NCI-H146 (cell line): Measurements from ENCODE around the gene HDAC9.

Source experiments
- DNase-seq: peaks from one replicate; lab custom pipeline; 2025; lab: John Stamatoyannopoulos, UW

Gene HDAC9

GRCh38 chr7:18845700-18846099 is 350.2 kb downstream of the HDAC9 start:
- DNase-seq, result no peak

GRCh38 chr7:18846765-18847215 is 351.2 kb downstream of the HDAC9 start:
- DNase-seq, result peak; percentile 50

DNA sequence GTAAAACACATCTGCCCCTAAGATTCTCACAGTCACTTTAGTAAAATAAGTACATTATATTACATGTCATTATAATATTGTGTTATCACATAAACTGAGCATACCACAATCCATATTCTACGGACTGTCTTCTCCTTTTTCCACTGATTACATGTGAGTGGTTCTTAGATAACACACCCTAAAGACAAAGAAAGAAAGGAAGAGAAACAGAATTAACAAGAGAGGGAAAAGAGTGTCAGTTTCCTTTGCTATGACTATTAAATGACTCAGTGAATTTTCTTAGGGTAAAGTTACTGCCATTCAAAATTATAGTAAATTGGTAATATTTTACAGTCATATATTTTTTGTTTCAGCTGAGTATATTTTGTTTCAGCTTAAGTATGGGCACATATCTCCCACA is 353.6 kb downstream of the HDAC9 start:
- no peak for DNase-seq

GRCh38 chr7:18855796-18856195 is 360.2 kb downstream of the HDAC9 start:
- DNase-seq, result peak; percentile 1

- no peak for DNase-seq
These were observed 362.7 kb downstream of the HDAC9 start for GRCh38 chr7:18858232-18858631.

DNA sequence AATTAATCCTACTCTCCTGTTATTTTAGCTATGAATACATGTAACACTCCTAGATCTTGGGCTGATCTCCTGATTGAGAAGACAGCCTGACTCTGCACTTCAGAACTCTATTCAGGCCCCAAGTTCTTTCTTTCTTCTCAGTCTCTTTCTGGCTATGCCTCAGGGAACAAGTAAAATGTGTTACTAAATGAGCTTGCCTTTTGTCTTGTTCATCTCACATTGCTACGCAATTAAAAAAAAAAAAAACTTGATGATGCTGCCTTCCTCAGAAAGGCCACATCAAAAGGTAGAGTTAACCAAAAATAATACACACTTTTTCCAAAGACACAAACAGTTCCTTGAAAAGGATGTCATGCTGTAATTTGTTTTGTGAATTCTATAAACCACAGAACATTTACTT is 363.8 kb downstream of the HDAC9 start:
- no peak for DNase-seq

- DNase-seq, result no peak
These were observed 364.7 kb downstream of the HDAC9 start for GRCh38 chr7:18860221-18860620.

GRCh38 chr7:18861514-18862118 is 366.1 kb downstream of the HDAC9 start:
- no peak for DNase-seq

- DNase-seq, result no peak
These were observed 369.4 kb downstream of the HDAC9 start for GRCh38 chr7:18864967-18865366.

DNA sequence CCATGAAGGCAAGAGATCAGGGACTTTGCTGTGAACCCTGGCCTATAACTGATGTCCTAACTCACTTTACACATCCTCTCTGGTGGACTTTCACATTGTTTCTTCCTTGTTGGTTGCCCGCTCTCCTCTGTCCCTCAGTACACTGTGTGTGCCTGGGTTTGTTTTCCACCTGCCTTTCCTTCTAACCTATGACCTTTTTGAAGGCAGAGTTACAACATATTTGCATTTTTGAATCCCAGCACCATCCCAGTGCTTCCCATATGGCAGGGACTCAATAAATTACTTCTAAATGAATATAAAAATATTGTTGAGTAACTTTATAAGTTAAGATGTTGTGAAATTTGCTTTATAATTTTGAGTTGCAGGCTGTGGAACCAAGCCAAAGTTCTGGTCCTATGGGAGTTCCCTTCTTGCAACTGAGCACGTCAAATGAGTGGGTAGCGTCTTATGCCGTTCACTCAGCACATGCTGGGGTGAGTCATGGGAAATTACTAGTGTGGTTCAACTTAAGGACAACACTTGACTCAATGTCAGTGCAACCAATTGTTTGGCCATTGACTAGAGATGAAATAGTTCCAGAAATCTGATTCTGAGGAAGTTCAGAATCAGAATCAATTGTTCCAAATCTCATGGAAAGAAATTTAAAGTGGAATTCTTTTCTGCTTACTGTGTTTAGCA is 370.9 kb downstream of the HDAC9 start:
- DNase-seq, result no peak

DNA sequence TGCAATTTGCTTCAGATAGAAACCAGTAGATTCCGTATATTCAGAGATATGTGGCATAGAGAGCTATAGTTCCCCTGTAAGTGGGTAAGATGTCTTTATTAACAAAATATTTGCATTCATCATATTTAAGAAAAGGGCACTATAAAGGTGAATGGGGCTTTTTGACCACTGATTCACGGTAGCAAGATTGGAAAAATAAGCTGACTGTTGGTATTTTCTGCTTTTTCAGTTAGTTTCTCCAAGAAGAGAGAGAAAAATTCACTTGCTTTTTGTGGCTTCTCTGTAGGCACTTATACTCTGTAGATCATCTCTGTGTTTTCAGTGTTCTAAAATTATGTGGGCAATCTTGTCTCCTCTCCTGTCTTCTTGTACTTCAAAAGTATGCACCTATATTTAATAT is 376.8 kb downstream of the HDAC9 start:
- DNase-seq, result no peak

- no peak for DNase-seq
These were observed 378.3 kb downstream of the HDAC9 start for GRCh38 chr7:18873734-18874336.

DNA sequence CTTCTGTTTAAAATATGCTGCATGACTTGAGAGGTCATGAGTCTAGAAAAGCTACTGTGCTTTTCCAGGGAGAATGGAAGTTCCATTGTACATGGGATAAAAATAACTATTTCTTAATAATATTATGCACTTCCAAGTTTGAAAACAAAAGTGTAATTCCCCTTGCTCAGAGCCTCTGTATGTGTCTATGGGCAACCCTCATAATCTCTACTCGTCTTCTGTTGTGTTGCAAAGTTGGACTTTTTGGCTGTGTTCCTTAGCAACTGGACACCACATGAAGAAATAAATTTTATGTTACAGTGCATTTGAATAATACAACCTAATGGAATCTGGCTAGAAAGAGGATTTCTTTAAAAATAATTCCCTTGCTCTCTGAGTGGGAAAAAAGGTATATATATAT is 379.3 kb downstream of the HDAC9 start:
- DNase-seq, result no peak

GRCh38 chr7:18877874-18878273 is 382.3 kb downstream of the HDAC9 start:
- DNase-seq, result no peak

- DNase-seq, result no peak
These were observed 391.3 kb downstream of the HDAC9 start for GRCh38 chr7:18886832-18887231.

GRCh38 chr7:18889436-18889835 is 393.9 kb downstream of the HDAC9 start:
- peak; percentile 26 for DNase-seq

DNA sequence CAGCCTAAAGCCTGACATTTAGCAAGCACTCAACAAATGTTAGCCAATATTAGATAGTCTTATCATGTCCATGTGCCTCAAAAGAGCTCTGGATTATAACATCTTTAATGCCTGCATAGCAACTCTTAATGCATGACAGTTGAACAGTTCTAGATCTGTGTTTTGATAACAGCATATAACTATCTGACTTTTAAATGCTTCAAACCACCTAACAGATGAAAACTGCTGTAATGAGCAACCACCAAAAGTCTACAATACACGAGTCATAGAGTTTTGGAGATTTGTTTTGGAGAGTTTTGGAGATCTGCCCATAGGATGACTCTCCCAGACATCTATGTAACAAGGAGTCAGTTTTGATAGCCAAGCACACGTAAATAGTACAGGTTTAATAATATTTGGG is 394.6 kb downstream of the HDAC9 start:
- no peak for DNase-seq

- DNase-seq, result no peak
These were observed 395.5 kb downstream of the HDAC9 start for GRCh38 chr7:18890885-18891621.

DNA sequence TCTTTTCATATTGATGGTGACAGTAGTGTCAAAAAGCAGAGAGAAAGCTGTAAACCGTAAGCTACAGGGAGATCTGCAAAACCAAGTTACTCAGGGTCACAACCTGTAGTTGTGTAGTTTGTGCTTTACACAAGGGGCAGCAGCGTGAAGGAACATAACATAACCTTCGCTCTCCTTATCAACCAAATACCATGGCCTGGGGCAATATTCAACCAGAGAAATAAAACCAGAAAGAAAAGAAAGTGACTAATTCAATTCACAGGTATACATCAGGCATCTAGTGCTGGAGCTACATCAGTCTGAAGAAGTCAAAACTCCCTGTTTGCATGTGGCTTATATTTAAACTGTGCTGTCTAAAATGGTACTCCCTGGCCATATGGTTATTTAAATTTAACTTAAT is 397.6 kb downstream of the HDAC9 start:
- no peak for DNase-seq

DNA sequence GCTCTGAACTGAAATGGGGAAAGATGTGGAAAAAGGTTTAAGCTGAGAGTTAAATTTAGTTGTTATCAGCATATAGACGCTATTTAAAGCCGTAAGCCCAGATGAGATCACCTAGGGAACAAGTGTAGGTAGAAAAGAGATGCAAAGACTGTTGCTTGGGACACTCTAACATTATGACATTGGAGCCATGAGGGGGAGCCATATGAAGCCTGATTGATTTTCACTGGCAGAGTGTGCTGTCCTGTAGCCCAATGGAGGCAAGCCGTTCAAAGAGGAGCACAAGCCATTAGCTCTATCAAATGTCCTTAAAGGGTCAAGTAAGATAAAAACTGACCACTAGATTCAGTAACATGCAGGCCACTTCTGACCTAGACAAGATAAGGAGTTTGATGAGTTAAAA is 398.6 kb downstream of the HDAC9 start:
- no peak for DNase-seq

DNA sequence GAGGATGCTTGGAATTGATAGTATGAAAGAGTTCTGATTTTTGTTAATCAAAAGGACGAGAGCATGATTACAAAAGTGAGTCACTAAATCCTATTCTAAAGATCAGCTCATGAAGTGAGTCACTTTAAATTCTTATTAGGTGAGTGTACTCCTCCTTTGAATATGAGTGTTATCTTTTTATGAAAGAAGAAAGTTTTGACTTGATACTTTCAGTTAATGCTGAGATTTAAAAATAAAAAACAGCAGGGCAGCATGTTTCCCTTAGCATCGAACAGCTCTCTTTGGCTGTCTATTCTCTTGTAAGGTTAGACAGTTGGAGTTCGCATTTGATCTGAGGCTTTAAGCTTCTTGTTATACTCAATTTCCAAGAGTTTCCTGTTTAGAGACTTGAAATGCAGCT is 399.9 kb downstream of the HDAC9 start:
- DNase-seq, result no peak

DNA sequence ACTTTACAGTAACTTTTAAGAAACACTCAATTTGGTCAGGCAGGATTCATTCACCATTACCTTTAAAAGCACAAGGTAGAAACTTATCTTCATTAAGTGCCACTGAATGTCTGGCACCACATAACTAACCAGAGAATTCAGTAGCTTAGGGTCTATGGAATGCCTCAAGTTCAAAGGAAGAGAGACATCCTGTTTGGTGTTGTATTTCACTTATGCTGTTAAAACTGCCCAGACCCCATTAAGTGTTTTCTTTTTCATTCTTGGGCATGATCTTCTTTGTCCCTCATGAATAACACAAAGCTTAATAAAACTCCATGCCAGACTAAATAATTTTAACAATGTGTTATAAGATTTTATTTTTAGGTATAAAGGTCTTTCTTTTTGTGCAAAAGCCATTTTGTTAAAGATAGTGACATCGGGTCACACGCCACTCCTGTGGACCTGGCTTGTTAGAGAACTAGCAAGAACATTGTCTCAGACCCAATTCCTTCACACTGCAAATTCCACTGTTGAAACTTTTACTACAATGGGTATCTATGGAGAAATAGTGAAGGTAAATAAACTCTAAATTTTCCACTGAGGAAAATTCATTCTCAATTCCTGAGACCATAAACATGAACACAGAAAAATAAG is 400.9 kb downstream of the HDAC9 start:
- DNase-seq, result no peak
